Measurements from ENCODE around the gene RNASE13. TPM values are rescaled to one million over a fixed set of nuclear protein-coding genes. Genes with fewer than 3 reads are reported as not detected.
A peak's percentile ranks its signal among the peaks of the same experiment; 100 is the strongest.

Gene RNASE13
- total RNA-seq, 4 donors from 2014 or later, result not detected

GRCh38 chr14:21078287-21078686 is 43.7 kb upstream of the RNASE13 start:
- DNase-seq (ENCODE audit: low spot score in 2 of 2), result no peak
- intact Hi-C loops (cut with DNase I; ENCODE audit: low total_unique reads), result no loop called here
- TF ChIP-seq POLR2A (IDR thresholded peaks at IDR 0.05) (no peak), CTCF (IDR thresholded peaks at IDR 0.05) (no peak)
- no peak overlapping the region for H3K4me3 ChIP-seq (ENCODE audit: low read depth, poor library complexity, severe bottlenecking)
- WGBS, 2 donors, result 82 to 91% methylated on average over 5 of the region's 5 CpGs

GRCh38 chr14:21077672-21078071 is 43.1 kb upstream of the RNASE13 start:
- TF ChIP-seq CTCF (IDR thresholded peaks at IDR 0.05) (no peak), POLR2A (IDR thresholded peaks at IDR 0.05) (no peak)
- no peak overlapping the region for H3K4me3 ChIP-seq (ENCODE audit: low read depth, poor library complexity, severe bottlenecking)
- 81 to 84% methylated on average over 2 of the region's 2 CpGs for WGBS, 2 donors

DNA sequence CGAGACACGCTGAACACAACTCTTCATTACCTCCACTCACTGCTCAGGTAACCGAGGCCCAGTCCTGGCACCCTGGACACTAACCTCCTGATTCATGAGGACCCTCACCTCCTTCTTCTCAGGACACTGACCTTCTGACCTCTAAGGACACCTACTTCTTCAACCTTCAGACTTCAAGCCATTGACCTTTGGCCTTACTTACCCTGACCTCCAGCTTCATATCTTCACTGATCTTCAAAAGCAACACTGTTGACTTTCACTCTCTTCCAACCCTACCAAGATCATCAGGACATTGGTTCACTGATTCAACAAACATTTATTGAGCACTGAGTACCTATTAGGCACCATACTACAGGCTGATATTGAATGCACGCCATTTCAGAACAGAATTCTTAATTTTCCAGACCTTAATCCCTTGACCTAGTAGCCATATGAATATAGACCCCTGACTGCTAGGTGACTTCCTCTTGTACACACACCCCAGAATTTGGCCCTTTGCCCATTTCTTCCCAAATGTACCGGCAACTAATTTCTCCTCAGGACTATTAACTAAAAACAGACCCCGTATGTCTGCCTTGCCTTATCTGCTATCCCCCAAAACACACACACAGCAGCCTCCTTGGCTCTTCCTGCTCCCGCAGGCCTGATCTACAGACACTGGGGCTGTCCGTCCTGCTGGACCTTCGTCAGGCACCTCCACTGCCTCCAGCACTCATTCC is 41.3 kb upstream of the RNASE13 start:
- DNase-seq (ENCODE audit: low spot score in 2 of 2), result no peak
- no peak for TF ChIP-seq POLR2A (IDR thresholded peaks at IDR 0.05)
- no peak for TF ChIP-seq CTCF (IDR thresholded peaks at IDR 0.05)
- H3K4me3 ChIP-seq (ENCODE audit: low read depth, poor library complexity, severe bottlenecking), result no peak overlapping the region
- 86 to 88% methylated on average over 9 of the region's 9 CpGs for WGBS, 2 donors
- intact Hi-C loops (cut with DNase I; ENCODE audit: low total_unique reads), result no loop called here

More at GRCh38 chr14:21077672-21078071, 43.1 kb upstream of the RNASE13 start:
- intact Hi-C loops (cut with DNase I; ENCODE audit: low total_unique reads), result no loop called here
- DNase-seq (ENCODE audit: low spot score in 2 of 2), result no peak

DNA sequence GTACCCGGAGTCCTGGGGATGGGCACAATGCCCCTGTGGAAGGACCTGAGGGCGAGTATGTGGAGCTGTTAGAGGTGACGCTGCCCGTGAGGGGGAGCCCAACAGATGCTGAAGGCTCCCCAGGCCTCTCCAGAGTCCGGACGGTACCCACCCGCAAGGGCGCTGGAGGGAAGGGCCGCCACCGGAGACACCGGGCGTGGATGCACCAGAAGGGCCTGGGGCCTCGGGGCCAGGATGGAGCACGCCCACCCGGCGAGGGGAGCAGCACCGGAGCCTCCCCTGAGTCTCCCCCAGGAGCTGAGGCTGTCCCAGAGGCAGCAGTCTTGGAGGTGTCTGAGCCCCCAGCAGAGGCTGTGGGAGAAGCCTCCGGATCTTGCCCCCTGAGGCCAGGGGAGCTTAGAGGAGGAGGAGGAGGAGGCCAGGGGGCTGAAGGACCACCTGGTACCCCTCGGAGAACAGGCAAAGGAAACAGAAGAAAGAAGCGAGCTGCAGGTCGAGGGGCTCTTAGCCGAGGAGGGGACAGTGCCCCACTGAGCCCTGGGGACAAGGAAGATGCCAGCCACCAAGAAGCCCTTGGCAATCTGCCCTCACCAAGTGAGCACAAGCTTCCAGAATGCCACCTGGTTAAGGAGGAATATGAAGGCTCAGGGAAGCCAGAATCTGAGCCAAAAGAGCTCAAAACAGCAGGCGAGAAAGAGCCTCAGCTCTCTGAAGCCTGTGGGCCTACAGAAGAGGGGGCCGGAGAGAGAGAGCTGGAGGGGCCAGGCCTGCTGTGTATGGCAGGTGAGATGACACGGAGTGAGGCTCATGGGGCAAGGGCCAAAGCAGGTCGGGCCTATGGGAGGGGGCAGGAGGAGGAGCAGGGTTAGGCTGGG is 40.0 kb upstream of the RNASE13 start:
- intact Hi-C loops (cut with DNase I; ENCODE audit: low total_unique reads), result no loop called here
- no peak for TF ChIP-seq CTCF (IDR thresholded peaks at IDR 0.05)
- TF ChIP-seq POLR2A (IDR thresholded peaks at IDR 0.05), result no peak
- 75 to 79% methylated on average over 14 to 26 of the region's 26 CpGs for WGBS, 2 donors
- H3K4me3 ChIP-seq (ENCODE audit: low read depth, poor library complexity, severe bottlenecking), result no peak overlapping the region
- DNase-seq (ENCODE audit: low spot score in 2 of 2), result peak in 1 of 2 donors; percentile 79

- intact Hi-C loops (cut with DNase I; ENCODE audit: low total_unique reads), result no loop called here
- TF ChIP-seq POLR2A (IDR thresholded peaks at IDR 0.05), result no peak
- TF ChIP-seq CTCF (IDR thresholded peaks at IDR 0.05), result no peak
- 87 to 93% methylated on average over 8 to 9 of the region's 9 CpGs for WGBS, 2 donors
- no peak overlapping the region for H3K4me3 ChIP-seq (ENCODE audit: low read depth, poor library complexity, severe bottlenecking)
- peak in 1 of 2 donors; percentile 77 for DNase-seq (ENCODE audit: low spot score in 2 of 2)
Measured at GRCh38 chr14:21073921-21074320, 39.3 kb upstream of the RNASE13 start.
